ENCODE measurements around the gene KLF15.

- TF ChIP-seq CTCF (IDR thresholded peaks at IDR 0.05; ENCODE audit: poor library complexity, severe bottlenecking) (no peak), EZH2 (IDR thresholded peaks at IDR 0.05; ENCODE audit: borderline replicate concordance, insufficient read depth, low read length, poor library complexity, severe bottlenecking) (no peak), EP300 (conservative IDR thresholded peaks at IDR 0.05; ENCODE audit: poor library complexity, severe bottlenecking) (no peak), POLR2AphosphoS5 (IDR thresholded peaks at IDR 0.05) (no peak), REST (IDR thresholded peaks at IDR 0.05; ENCODE audit: borderline replicate concordance) (no peak), TAF1 (IDR thresholded peaks at IDR 0.05; ENCODE audit: low read depth) (no peak), MXI1 (conservative IDR thresholded peaks at IDR 0.05; ENCODE audit: poor library complexity, severe bottlenecking) (no peak), SMC3 (conservative IDR thresholded peaks at IDR 0.05; ENCODE audit: poor library complexity) (no peak)
These were observed 24.8 kb upstream of the KLF15 start for GRCh38 chr3:126381966-126382365.

Measured in neural cell (in vitro differentiated cells).